Measurements from ENCODE around the gene GNG2.

GNG2 gene

DNA sequence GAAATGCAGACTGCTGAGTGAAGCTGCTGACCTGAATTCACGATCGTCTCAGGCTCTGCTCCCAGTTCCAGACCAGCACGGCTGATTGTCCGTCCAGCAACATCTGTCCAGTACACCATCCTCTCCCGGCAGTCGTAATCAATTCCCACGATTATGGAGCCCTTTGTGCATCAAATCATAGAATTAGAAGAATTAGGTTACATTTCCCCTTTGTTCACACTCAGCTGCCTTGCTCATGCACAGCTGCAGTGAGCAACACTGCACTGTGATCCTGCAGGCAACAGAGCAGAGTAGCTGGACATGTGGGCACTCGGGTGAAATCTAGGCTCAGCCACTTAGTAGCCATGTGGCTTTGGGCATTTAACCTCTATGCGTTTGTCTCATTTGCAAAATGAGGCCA lies 151.1 kb downstream of the GNG2 start:
- Histone ChIP-seq H3K4me2 (ENCODE audit: low read depth, low read length) (no peak overlapping the region), H3K79me2 (ENCODE audit: low read length) (no peaks in the 10 kb centered on the region), H3K4me3 (ENCODE audit: low read length) (no peak overlapping the region), H3K36me3 (replicated peaks; ENCODE audit: insufficient read depth, low read length) (no peaks in the 10 kb centered on the region), H2AFZ (ENCODE audit: low read length) (no peak overlapping the region), H3K9me2 (replicated peaks; ENCODE audit: insufficient read depth, low read length) (no peaks in the 10 kb centered on the region), H3K27me3 (replicated peaks; ENCODE audit: insufficient read depth, low read length) (no peaks in the 10 kb centered on the region), H4K20me1 (ENCODE audit: insufficient read depth, low read length) (no peaks in the 10 kb centered on the region), H3K4me1 (ENCODE audit: low read length) (no peaks in the 10 kb centered on the region), H3K27ac (ENCODE audit: low read length) (no peak overlapping the region), H3K9me3 (replicated peaks; ENCODE audit: insufficient read depth, low read length) (no peaks in the 10 kb centered on the region), H3K9ac (ENCODE audit: low read length) (no peak overlapping the region), H3F3A (ENCODE audit: insufficient read depth, low read length) (no peaks in the 10 kb centered on the region)
- TF ChIP-seq CTCF (IDR thresholded peaks at IDR 0.05; ENCODE audit: low read length) (no peak), EZH2 (optimal IDR thresholded peaks at IDR 0.05; ENCODE audit: low read depth, low read length) (no peak), EZH2phosphoT487 (IDR thresholded peaks at IDR 0.05; ENCODE audit: low read length) (no peak)
- no peak for DNase-seq

- DNase-seq = no peak
- H3F3A ChIP-seq (ENCODE audit: insufficient read depth, low read length) = no peaks in the 10 kb centered on the region
- no peak overlapping the region for H3K27ac ChIP-seq (ENCODE audit: low read length)
- H2AFZ ChIP-seq (ENCODE audit: low read length) = no peak overlapping the region
- no peak overlapping the region for H3K4me2 ChIP-seq (ENCODE audit: low read depth, low read length)
- H3K9ac ChIP-seq (ENCODE audit: low read length) = no peak overlapping the region
- no peaks in the 10 kb centered on the region for H3K9me2 ChIP-seq (replicated peaks; ENCODE audit: insufficient read depth, low read length)
- no peaks in the 10 kb centered on the region for H3K9me3 ChIP-seq (replicated peaks; ENCODE audit: insufficient read depth, low read length)
- no peaks in the 10 kb centered on the region for H4K20me1 ChIP-seq (ENCODE audit: insufficient read depth, low read length)
- H3K4me3 ChIP-seq (ENCODE audit: low read length) = no peak overlapping the region
- H3K79me2 ChIP-seq (ENCODE audit: low read length) = no peaks in the 10 kb centered on the region
- H3K27me3 ChIP-seq (replicated peaks; ENCODE audit: insufficient read depth, low read length) = no peaks in the 10 kb centered on the region
- no peaks in the 10 kb centered on the region for H3K4me1 ChIP-seq (ENCODE audit: low read length)
- no peaks in the 10 kb centered on the region for H3K36me3 ChIP-seq (replicated peaks; ENCODE audit: insufficient read depth, low read length)
- no peak for TF ChIP-seq CTCF (IDR thresholded peaks at IDR 0.05; ENCODE audit: low read length)
- TF ChIP-seq EZH2phosphoT487 (IDR thresholded peaks at IDR 0.05; ENCODE audit: low read length) = no peak
- no peak for TF ChIP-seq EZH2 (optimal IDR thresholded peaks at IDR 0.05; ENCODE audit: low read depth, low read length)
These were observed 152.2 kb downstream of the GNG2 start for GRCh38 chr14:52012635-52013034.

GRCh38 chr14:52013984-52014600 lies 153.7 kb downstream of the GNG2 start:
- H3K4me3 ChIP-seq (ENCODE audit: low read length) = no peak overlapping the region
- H3K36me3 ChIP-seq (replicated peaks; ENCODE audit: insufficient read depth, low read length) = no peaks in the 10 kb centered on the region
- no peak overlapping the region for H3K27ac ChIP-seq (ENCODE audit: low read length)
- no peaks in the 10 kb centered on the region for H3K27me3 ChIP-seq (replicated peaks; ENCODE audit: insufficient read depth, low read length)
- H3K79me2 ChIP-seq (ENCODE audit: low read length) = no peaks in the 10 kb centered on the region
- no peak for DNase-seq
- H3K4me1 ChIP-seq (ENCODE audit: low read length) = no peaks in the 10 kb centered on the region
- no peaks in the 10 kb centered on the region for H3K9me2 ChIP-seq (replicated peaks; ENCODE audit: insufficient read depth, low read length)
- H3K4me2 ChIP-seq (ENCODE audit: low read depth, low read length) = no peak overlapping the region
- TF ChIP-seq EZH2 (optimal IDR thresholded peaks at IDR 0.05; ENCODE audit: low read depth, low read length) = no peak
- peak; percentile 10; the same call in 1 of the 2 replicates for TF ChIP-seq CTCF (IDR thresholded peaks at IDR 0.05; ENCODE audit: low read length)
- H3F3A ChIP-seq (ENCODE audit: insufficient read depth, low read length) = no peaks in the 10 kb centered on the region
- no peak overlapping the region for H2AFZ ChIP-seq (ENCODE audit: low read length)
- H3K9ac ChIP-seq (ENCODE audit: low read length) = no peak overlapping the region
- H4K20me1 ChIP-seq (ENCODE audit: insufficient read depth, low read length) = no peaks in the 10 kb centered on the region
- no peaks in the 10 kb centered on the region for H3K9me3 ChIP-seq (replicated peaks; ENCODE audit: insufficient read depth, low read length)

Data from MM.1S (cell line).